ENCODE measurements around the gene NOP53.
"Not testable (repeated sequence)": the region's sequence is repeated elsewhere in the genome, so short reads cannot be mapped to it uniquely, and the experiment has no call there.

The NOP53 gene

DNA sequence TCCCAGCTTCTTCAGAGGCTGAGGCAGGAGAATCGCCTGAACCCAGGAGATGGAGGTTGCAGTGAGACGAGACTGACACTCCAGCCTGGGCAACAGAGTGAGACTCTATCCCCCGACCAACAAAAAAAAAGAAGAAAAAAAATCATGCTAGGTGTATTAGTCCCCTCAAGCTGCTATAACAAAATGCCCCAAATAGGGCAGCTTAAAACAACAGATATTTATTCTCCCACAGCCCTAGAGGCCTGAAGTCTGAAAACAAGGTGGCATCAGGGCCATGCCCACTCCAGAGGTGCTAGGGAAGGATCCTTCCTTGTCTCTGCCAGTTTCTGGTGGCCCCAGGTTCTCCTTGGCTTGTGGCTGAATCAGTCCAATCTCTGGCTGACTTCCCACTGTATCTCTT, 40.7 kb upstream of the NOP53 start:
- Histone ChIP-seq H3K27me3 (ENCODE audit: control insufficient read depth in 1 of 2, insufficient read depth in 2 of 2, low read length in 2 of 2) (no peaks in the 10 kb centered on the region), H3K4me1 (ENCODE audit: insufficient read depth, low read length) (no peaks in the 10 kb centered on the region), H3K9me3 (ENCODE audit: low read length) (no peaks in the 10 kb centered on the region), H3K4me3 (ENCODE audit: low read depth in 1 of 2, low read length in 2 of 2) (no peak overlapping the region), H3K36me3 (ENCODE audit: insufficient read depth, low read length) (peaks cover 18% of the 10 kb centered on the region), H3K9ac (ENCODE audit: low read length) (no peak overlapping the region), H3K27ac (ENCODE audit: low read depth, low read length) (no peak overlapping the region)

DNA sequence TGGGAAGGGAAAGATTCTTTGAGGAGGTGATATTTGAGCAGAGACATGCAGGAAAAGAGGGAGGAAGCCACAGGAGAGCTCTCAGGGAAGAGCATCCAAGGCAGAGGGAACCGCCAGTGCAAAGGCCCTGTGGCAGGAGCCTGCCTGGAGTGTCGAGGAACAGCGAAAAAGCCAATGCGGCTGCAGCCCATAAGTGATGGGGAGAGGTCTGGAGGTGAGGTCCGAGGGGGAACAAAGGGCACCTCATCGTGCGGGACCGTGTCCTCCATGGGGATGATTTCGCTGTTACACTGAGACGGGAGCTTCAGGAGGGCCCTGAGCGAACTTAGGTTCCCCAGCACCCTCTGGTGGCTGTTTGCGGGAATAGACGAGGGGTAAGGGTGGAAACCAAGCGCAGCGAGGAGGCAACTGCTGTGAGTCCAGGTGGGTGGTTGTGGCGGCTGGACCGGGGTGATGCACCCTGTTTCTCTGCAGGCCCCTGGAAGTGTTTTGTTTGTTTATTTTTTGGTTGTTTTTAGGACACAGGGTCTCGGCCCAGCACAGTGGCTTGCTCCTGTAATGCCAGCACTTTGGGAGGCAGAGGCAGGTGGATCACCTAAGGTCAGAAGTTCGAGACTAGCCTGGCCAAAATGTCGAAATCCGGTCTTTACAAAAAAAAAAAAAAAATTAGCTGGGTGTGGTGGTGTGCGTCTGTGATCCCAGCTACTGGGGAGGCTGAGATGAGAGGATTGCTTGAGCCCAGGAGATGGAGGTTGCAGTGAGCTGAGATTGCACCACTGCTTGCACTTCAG, 38.0 kb upstream of the NOP53 start:
- Histone ChIP-seq H3K4me3 (ENCODE audit: low read depth in 1 of 2, low read length in 2 of 2) (no peak overlapping the region), H3K9ac (ENCODE audit: low read length) (no peak overlapping the region), H3K36me3 (ENCODE audit: insufficient read depth, low read length) (peaks cover 8% of the 10 kb centered on the region), H3K9me3 (ENCODE audit: low read length) (no peaks in the 10 kb centered on the region), H3K4me1 (ENCODE audit: insufficient read depth, low read length) (no peaks in the 10 kb centered on the region), H3K27me3 (ENCODE audit: control insufficient read depth in 1 of 2, insufficient read depth in 2 of 2, low read length in 2 of 2) (no peaks in the 10 kb centered on the region), H3K27ac (ENCODE audit: low read depth, low read length) (no peak overlapping the region)

DNA sequence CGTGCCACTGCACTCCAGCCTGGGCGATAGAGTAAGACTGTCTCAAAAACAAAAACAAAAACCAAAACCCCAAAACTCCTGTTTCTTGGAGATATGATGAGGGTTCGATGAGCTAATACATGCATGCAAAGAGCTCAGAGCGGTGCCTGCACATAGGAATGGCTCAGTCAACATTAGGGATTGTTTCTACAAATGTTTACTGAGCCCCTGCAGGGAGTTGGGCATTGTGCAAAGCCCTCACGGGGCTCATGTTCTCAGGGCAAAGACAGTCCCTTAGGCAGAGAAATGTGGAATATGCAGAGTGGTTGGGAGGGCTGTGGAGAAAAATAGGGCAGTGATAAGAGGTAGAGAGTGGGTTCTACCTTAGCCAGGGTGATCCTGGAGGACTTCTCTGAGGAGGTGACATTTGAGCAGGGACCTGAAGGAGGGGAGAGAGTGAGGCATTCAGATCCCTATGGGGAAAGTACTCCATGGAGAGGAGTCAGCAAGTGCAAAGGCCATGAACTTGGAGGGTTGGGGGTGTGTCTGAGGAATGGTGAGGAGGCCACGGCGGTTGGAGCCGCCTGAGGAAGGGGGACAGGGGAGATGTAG, 33.6 kb upstream of the NOP53 start:
- Histone ChIP-seq H3K27me3 (ENCODE audit: control insufficient read depth in 1 of 2, insufficient read depth in 2 of 2, low read length in 2 of 2) (no peaks in the 10 kb centered on the region), H3K36me3 (ENCODE audit: insufficient read depth, low read length) (peaks cover 2% of the 10 kb centered on the region), H3K9ac (ENCODE audit: low read length) (no peak overlapping the region), H3K9me3 (ENCODE audit: low read length) (no peaks in the 10 kb centered on the region), H3K4me3 (ENCODE audit: low read depth in 1 of 2, low read length in 2 of 2) (no peak overlapping the region), H3K4me1 (ENCODE audit: insufficient read depth, low read length) (peaks cover 21% of the 10 kb centered on the region), H3K27ac (ENCODE audit: low read depth, low read length) (no peak overlapping the region)

DNA sequence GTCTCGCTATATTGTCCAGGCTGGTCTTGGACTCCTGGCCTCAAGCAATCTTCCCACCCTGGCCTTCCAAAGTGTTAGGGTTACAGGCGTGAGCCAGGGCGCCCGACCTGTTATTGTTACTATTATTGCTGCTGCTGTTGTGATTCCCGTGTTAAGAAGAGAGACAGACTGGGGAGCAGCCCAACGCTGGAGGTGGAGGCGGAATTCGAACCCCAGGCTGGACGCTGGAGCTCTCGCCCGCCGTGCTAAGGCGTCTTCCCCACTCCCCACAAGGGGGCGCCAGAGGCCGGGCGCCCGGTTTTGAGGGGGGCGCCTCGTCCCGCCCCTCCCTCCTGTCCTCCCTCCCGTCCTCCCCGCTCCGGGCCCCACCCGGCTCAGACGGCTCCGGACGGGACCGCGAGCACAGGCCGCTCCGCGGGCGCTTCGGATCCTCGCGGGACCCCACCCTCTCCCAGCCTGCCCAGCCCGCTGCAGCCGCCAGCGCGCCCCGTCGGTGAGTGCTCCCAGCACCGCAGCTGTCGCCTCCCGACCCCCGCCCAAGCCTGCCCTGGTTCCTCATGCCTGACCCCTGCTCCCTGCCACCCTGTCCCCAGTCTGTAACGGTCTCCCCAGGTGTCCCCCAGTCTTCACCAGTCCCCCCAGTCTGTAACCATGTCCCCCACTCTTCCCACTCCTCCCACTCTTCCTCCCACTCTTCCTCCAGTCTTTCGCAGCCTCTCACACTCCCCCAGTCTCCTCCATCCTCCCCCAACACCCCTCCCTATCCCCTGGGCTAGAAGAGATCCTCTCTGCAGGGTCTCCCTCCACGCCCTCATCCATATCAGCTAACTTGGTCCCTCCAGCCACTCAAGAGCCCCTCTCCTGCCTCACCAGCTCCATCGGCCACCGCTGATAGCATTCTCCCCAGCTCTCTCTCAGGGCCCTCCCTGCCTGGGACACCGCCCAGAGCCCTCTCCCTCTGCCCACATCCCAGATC, 32.0 kb upstream of the NOP53 start, which contains the start of gene EHD2:
Gene EHD2, plus strand, starts transcription at position 377 of the 976 bp plus-strand sequence. CDS start 3,191 bp downstream, outside the sequence.
- H3K9ac ChIP-seq (ENCODE audit: low read length): peak within 1 kb of the TSS; percentile 92
- peaks cover 9% of the 10 kb centered on the region for H3K36me3 ChIP-seq (ENCODE audit: insufficient read depth, low read length)
- H3K9me3 ChIP-seq (ENCODE audit: low read length): no peaks in the 10 kb centered on the region
- peak within 1 kb of the TSS; percentile 79 to 94 for H3K4me3 ChIP-seq (ENCODE audit: low read depth in 1 of 2, low read length in 2 of 2)
- no peaks in the 10 kb centered on the region for H3K27me3 ChIP-seq (ENCODE audit: control insufficient read depth in 1 of 2, insufficient read depth in 2 of 2, low read length in 2 of 2)
- H3K27ac ChIP-seq (ENCODE audit: low read depth, low read length): peak within 1 kb of the TSS; percentile 94
- H3K4me1 ChIP-seq (ENCODE audit: insufficient read depth, low read length): peaks cover 37% of the 10 kb centered on the region

DNA sequence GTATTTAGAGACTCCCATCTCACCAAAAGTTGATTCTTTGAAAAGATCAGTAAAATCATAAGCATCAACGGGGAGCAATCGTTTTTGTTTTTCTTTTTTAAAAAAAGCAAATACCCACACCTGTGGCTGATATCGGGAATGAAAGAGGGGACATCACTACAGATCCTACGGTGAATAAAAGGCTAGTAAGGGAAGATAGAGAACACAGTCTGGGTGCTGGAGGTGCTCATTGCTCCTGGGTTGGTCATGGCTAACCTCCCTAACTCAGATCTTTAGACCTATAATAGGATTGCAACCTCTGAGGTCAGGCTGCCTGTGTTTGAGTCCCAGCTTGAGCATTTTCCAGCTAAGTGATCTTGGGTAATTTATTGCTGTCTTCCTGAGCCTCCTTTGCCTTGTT, 31.0 kb upstream of the NOP53 start:
- Histone ChIP-seq H3K27me3 (ENCODE audit: control insufficient read depth in 1 of 2, insufficient read depth in 2 of 2, low read length in 2 of 2) (no peaks in the 10 kb centered on the region), H3K27ac (ENCODE audit: low read depth, low read length) (peak overlapping the region; percentile 68), H3K4me1 (ENCODE audit: insufficient read depth, low read length) (peaks cover 46% of the 10 kb centered on the region), H3K4me3 (ENCODE audit: low read depth in 1 of 2, low read length in 2 of 2) (peak overlapping the region; percentile 79 to 94), H3K36me3 (ENCODE audit: insufficient read depth, low read length) (peaks cover 9% of the 10 kb centered on the region), H3K9ac (ENCODE audit: low read length) (peak overlapping the region; percentile 92), H3K9me3 (ENCODE audit: low read length) (no peaks in the 10 kb centered on the region)

DNA sequence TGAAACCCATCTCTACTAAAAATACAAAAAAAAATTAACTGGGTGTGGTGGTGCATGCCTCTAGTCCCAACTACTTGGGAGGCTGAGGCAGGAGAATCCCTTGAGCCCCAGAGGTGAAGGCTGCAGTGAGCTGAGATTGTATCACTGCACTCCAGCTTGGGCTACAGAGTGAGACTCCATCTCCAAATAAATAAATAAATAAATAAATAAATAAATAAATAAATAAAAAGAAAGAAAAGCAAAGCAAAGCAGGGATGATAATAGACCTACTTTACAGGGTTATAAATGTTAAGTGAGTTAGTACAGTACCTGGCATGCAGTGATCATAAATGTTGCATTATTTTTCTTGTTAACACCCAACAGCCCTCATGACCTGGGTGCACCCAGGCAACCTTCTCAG, 30.5 kb upstream of the NOP53 start:
- H3K27ac ChIP-seq (ENCODE audit: low read depth, low read length): not testable (repeated sequence)
- H3K4me1 ChIP-seq (ENCODE audit: insufficient read depth, low read length): peaks cover 50% of the 10 kb centered on the region

DNA sequence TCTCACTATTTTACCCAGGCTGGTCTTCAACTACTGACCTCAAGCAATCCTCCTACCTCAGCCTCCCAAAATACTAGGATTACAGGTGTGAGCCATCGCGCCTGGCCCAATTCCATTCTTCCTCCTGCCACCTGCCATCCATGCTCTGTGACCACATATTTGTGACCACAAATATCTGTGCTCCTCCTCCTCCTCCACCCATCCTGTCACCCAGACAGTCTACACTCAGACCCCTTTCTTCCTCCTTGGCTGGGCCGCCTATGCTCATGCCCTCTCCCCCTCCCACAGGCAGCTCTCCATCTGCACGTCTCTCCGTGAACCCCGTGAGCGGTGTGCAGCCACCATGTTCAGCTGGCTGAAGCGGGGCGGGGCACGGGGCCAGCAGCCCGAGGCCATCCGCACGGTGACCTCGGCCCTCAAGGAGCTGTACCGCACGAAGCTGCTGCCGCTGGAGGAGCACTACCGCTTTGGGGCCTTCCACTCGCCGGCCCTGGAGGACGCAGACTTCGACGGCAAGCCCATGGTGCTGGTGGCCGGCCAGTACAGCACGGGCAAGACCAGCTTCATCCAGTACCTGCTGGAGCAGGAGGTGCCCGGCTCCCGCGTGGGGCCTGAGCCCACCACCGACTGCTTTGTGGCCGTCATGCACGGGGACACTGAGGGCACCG, 28.9 kb upstream of the NOP53 start:
- H3K9me3 ChIP-seq (ENCODE audit: low read length): no peaks in the 10 kb centered on the region
- H3K4me3 ChIP-seq (ENCODE audit: low read depth in 1 of 2, low read length in 2 of 2): no peak overlapping the region
- peaks cover 9% of the 10 kb centered on the region for H3K36me3 ChIP-seq (ENCODE audit: insufficient read depth, low read length)
- H3K27me3 ChIP-seq (ENCODE audit: control insufficient read depth in 1 of 2, insufficient read depth in 2 of 2, low read length in 2 of 2): no peaks in the 10 kb centered on the region
- no peak overlapping the region for H3K9ac ChIP-seq (ENCODE audit: low read length)
- peaks cover 65% of the 10 kb centered on the region for H3K4me1 ChIP-seq (ENCODE audit: insufficient read depth, low read length)
- no peak overlapping the region for H3K27ac ChIP-seq (ENCODE audit: low read depth, low read length)

More for the DNA sequence above, 30.5 kb upstream of the NOP53 start:
- H3K9me3 ChIP-seq (ENCODE audit: low read length); H3K27me3 ChIP-seq (ENCODE audit: control insufficient read depth in 1 of 2, insufficient read depth in 2 of 2, low read length in 2 of 2); H3K9ac ChIP-seq (ENCODE audit: low read length); H3K36me3 ChIP-seq (ENCODE audit: insufficient read depth, low read length): not testable (repeated sequence)
- peak overlapping the region in 1 of 2 donors; percentile 94 for H3K4me3 ChIP-seq (ENCODE audit: low read depth in 1 of 2, low read length in 2 of 2)

DNA sequence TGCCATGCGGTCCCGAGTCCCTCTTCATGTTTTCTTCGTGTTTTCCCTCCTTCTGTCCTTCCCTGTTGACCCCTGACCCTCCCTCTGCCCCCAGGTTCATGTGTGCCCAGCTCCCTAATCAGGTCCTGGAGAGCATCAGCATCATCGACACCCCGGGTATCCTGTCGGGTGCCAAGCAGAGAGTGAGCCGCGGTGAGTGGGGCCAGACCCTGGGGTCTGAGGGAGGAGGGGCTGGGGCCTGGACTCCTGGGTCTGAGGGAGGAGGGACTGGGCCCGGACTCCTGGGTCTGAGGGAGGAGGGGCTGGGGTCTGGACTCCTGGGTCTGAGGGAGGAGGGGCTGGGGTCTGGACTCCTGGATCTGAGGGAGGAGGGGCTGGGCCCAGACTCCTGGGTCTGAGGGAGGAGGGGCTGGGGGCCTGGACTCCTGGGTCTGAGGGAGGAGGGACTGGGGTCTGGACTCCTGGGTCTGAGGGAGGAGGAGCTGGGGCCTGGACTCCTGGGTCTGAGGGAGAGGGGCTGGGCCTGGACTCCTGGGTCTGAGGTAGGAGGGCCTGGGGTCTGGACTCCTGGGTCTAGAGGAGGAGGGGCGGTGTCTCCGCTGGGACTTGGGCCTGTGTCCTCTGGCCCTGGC, 26.8 kb upstream of the NOP53 start:
- Histone ChIP-seq H3K9ac (ENCODE audit: low read length) (peak overlapping the region; percentile 80), H3K4me3 (ENCODE audit: low read depth in 1 of 2, low read length in 2 of 2) (peak overlapping the region; percentile 36 to 38), H3K27ac (ENCODE audit: low read depth, low read length) (peak overlapping the region; percentile 96), H3K4me1 (ENCODE audit: insufficient read depth, low read length) (peaks cover 74% of the 10 kb centered on the region)
- H3K9me3 ChIP-seq (ENCODE audit: low read length); H3K36me3 ChIP-seq (ENCODE audit: insufficient read depth, low read length); H3K27me3 ChIP-seq (ENCODE audit: control insufficient read depth in 1 of 2, insufficient read depth in 2 of 2, low read length in 2 of 2): not testable (repeated sequence)

DNA sequence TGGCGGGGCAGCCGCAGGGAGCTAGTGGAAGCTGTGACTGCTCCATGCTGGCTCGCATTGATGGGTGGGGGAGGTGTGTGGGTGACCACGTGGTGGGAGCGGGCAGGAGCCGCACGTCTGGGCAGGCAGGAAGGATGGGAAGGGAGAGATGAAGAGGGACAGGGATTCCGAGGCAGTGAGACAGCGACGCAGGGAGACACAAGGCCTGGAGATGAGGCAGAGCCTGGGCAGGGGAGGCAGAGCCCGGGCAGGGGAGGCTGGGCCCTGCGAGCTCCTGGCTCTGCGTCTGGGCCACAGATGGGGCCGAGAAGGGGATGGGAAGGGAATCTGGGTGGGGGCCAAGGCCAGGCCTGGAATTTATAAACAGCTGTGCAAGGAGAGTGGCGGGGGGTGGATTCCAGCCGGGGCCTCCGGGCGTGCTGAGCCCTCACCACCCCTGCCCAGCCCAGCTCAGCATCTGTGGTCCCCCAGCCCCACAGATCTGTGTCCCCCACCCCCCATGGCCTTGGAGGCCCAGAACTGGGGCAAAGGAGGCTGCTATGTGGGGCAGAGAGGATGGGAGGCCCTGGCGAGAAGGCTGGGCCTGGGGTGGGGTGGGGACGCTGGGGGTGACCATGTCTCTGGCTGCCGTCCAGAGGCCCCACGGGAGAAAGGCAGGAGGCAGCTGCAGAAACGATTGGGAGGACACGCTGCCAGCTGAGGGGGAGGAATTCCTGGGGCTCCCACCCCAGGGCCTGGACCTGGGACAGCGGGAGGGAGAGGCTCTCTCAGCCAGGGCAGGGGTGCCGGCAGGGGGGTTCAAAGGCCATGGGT, 26.1 kb upstream of the NOP53 start:
- H3K27ac ChIP-seq (ENCODE audit: low read depth, low read length): peak overlapping the region; percentile 96
- H3K9me3 ChIP-seq (ENCODE audit: low read length): no peaks in the 10 kb centered on the region
- H3K4me3 ChIP-seq (ENCODE audit: low read depth in 1 of 2, low read length in 2 of 2): peak overlapping the region; percentile 36 to 38
- H3K4me1 ChIP-seq (ENCODE audit: insufficient read depth, low read length): peaks cover 76% of the 10 kb centered on the region
- peaks cover 12% of the 10 kb centered on the region for H3K36me3 ChIP-seq (ENCODE audit: insufficient read depth, low read length)
- peak overlapping the region; percentile 80 for H3K9ac ChIP-seq (ENCODE audit: low read length)
- H3K27me3 ChIP-seq (ENCODE audit: control insufficient read depth in 1 of 2, insufficient read depth in 2 of 2, low read length in 2 of 2): no peaks in the 10 kb centered on the region

Measured in muscle layer of colon (tissue), 2 donors.